Testis (tissue), 2 donors: Measurements from ENCODE around the gene INTS11.

Experiments
- CTCF ChIP-seq, 3 experiments: fragments of 450-650 bp in 2 of 3; fragments of 200-600 bp in 1 of 3; sonication (generic) in 1 of 3; IDR thresholded peaks; one replicate each; pipeline ENCODE4 v1.5.1; 2016 to 2019; ENCODE audit warnings: antibody characterized with exemption in 3 of 3, mild to moderate bottlenecking in 2 of 3, moderate library complexity in 1 of 3
- POLR2A ChIP-seq: fragments of 450-650 bp; IDR thresholded peaks from one replicate; pipeline ENCODE4 v1.6.1; 2017; ENCODE audit warnings: antibody characterized with exemption, mild to moderate bottlenecking, moderate library complexity

DNA sequence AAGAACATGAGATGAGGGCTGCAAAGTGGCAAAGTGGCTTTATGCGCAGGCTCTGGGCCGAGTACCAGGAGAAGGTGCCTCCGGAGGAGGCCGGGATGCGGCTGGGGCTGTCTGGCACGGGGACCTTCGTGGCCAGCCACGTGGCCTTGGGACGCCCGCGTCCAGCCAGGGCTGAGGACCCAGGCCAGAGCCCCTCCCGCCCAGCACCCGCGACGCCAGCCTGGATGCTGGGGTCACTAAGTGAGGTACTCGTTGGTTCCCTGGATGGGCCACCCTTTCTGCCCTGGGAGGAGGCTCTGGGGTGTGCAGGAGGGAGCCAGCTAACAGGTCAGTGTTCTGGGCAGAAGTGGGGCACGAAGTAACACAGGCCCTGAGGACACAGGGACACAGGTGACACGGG, 31.6 kb downstream of the INTS11 start:
- TF ChIP-seq CTCF (IDR thresholded peaks at IDR 0.05) = no peak
- no peak for TF ChIP-seq POLR2A
